Bone marrow (tissue), 2 donors: Measurements from ENCODE around the gene ACVR2B.
"Not testable (repeated sequence)": the region's sequence is repeated elsewhere in the genome, so short reads cannot be mapped to it uniquely, and the experiment has no call there.

ENCODE experiments used
- DNase-seq, 2 donors: peaks; one replicate each; lab custom pipeline; 2025; lab: John Stamatoyannopoulos, UW

Gene ACVR2B

GRCh38 chr3:38453075-38453912 is at the start of gene ACVR2B:
Gene ACVR2B (plus strand): TSS chr3:38453890. CDS start chr3:38454323, 433 bp downstream.
- peak; percentile 13 to 35 for DNase-seq

GRCh38 chr3:38404286-38404685 is 49.4 kb upstream of the ACVR2B start:
- DNase-seq: no peak

GRCh38 chr3:38411591-38411990 is 42.1 kb upstream of the ACVR2B start:
- DNase-seq: no peak

- not testable (repeated sequence) for DNase-seq
These were observed 32.9 kb upstream of the ACVR2B start for GRCh38 chr3:38420758-38421157.

- DNase-seq: no peak
These were observed 31.9 kb upstream of the ACVR2B start for GRCh38 chr3:38421679-38422336.

- not testable (repeated sequence) for DNase-seq
These were observed 26.8 kb upstream of the ACVR2B start for GRCh38 chr3:38426798-38427426.

- not testable (repeated sequence) for DNase-seq
These were observed 20.6 kb upstream of the ACVR2B start for GRCh38 chr3:38432871-38433658.

- not testable (repeated sequence) for DNase-seq
These were observed 20.0 kb upstream of the ACVR2B start for GRCh38 chr3:38433661-38434060.

- peak in 1 of 2 donors; percentile 87 for DNase-seq
These were observed 15.1 kb upstream of the ACVR2B start for GRCh38 chr3:38438436-38439069.

GRCh38 chr3:38443205-38443604 is 10.5 kb upstream of the ACVR2B start:
- not testable (repeated sequence) for DNase-seq

GRCh38 chr3:38446085-38446686 is 7.5 kb upstream of the ACVR2B start:
- no peak for DNase-seq

GRCh38 chr3:38446812-38447211 is 6.9 kb upstream of the ACVR2B start:
- no peak for DNase-seq

- DNase-seq: no peak
These were observed 2.8 kb upstream of the ACVR2B start for GRCh38 chr3:38450853-38451252.

- DNase-seq: no peak
These were observed 155 bp downstream of the ACVR2B start for GRCh38 chr3:38453913-38454177.

- no peak for DNase-seq
These were observed 641 bp downstream of the ACVR2B start for GRCh38 chr3:38454178-38454883.

GRCh38 chr3:38454884-38455638 is 1.4 kb downstream of the ACVR2B start:
- DNase-seq: no peak

GRCh38 chr3:38455639-38456430 is 2.1 kb downstream of the ACVR2B start:
- DNase-seq: peak in 1 of 2 donors; percentile 7

GRCh38 chr3:38457111-38458003 is 3.7 kb downstream of the ACVR2B start:
- no peak for DNase-seq
